Astrocyte (in vitro differentiated cells and primary cell): ENCODE results near the gene NPHP4.

Source experiments
- EZH2 ChIP-seq: IDR thresholded peaks from 2 replicates; pipeline ENCODE4 v1.6.1; 2012; ENCODE audit warnings: mild to moderate bottlenecking, low read length, inconsistent platforms; ENCODE audit not compliant: insufficient read depth
- TF ChIP-seq, protein P1 (sequence below): IDR thresholded peaks from 2 replicates; pipeline ENCODE4 v1.5.1; 2011; ENCODE audit warnings: low read depth, mild to moderate bottlenecking, inconsistent platforms, low read length, moderate library complexity; ENCODE audit not compliant: insufficient read depth

DNA sequence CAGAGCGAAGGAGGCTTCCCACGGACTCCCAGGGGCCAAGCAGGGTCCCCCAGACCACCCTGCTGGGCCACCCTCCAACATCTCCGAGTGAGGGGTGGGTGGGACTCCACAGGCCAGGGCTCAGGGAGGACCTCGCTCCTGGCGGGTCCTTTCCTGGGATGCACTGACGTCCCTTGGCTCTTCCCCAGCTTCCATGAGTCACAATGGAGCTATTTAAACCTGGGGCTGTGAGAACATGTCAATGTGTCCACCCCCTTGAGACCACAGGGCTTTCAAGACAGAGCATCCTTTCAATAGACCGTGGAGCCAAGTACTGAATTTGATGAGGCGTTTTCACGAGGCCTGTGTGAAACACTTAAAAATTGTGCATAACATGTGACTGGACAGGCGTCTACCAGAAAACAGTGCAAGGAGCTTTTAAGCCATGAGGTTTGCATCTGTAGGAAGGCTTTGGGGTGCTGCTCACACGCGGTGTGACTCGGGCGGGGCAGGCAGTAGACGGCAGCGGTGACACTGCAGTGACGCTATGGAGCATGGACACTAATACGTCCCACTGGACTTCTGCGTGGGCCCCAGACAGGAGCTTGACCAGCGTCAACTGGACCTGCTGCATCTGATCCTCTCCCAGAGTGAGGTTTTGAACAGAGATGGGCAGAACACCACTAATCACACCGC lies 24.1 kb upstream of the NPHP4 start:
- TF ChIP-seq, protein P1, sequence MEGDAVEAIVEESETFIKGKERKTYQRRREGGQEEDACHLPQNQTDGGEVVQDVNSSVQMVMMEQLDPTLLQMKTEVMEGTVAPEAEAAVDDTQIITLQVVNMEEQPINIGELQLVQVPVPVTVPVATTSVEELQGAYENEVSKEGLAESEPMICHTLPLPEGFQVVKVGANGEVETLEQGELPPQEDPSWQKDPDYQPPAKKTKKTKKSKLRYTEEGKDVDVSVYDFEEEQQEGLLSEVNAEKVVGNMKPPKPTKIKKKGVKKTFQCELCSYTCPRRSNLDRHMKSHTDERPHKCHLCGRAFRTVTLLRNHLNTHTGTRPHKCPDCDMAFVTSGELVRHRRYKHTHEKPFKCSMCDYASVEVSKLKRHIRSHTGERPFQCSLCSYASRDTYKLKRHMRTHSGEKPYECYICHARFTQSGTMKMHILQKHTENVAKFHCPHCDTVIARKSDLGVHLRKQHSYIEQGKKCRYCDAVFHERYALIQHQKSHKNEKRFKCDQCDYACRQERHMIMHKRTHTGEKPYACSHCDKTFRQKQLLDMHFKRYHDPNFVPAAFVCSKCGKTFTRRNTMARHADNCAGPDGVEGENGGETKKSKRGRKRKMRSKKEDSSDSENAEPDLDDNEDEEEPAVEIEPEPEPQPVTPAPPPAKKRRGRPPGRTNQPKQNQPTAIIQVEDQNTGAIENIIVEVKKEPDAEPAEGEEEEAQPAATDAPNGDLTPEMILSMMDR: no peak
- TF ChIP-seq EZH2: no peak
